ENCODE results near the gene DNAJC4.

Gene DNAJC4

DNA sequence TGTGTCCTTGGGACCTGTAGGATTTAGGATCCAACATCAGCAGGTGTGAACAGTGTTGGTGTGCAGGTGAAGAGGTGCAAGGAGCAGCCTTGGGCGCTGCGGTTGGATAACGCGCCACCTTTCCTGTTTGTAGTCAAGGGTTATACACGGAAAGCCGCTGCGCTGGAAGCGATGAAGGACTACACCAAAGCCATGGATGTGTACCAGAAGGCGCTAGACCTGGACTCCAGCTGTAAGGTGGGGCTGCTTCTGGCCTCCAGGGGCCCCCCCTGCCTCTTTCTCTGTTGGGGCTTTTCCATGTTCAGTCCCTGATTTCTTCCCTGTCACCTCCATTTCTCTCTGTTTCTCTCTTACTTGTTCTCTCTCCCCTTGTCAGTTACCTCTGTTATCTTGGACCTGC, 27.4 kb upstream of the DNAJC4 start:
- no peak overlapping the region for H2AFZ ChIP-seq (ENCODE audit: low read length)
- H3K9ac ChIP-seq (ENCODE audit: low read depth, low read length, poor library complexity) = no peak overlapping the region
- H3K23ac ChIP-seq (ENCODE audit: low read depth, low read length, poor library complexity) = no peak overlapping the region
- H2BK15ac ChIP-seq (ENCODE audit: low read length) = no peak overlapping the region
- H2BK120ac ChIP-seq (ENCODE audit: low read depth, low read length) = no peak overlapping the region
- H3K27ac ChIP-seq (replicated peaks; ENCODE audit: low read length) = peak overlapping the region; percentile 30
- H4K8ac ChIP-seq (ENCODE audit: low read depth, low read length) = peak overlapping the region; percentile 84
- peaks cover 2% of the 10 kb centered on the region for H3K79me1 ChIP-seq (ENCODE audit: low read depth, low read length)
- H3K36me3 ChIP-seq (replicated peaks in 1 of 2; ENCODE audit: control insufficient read depth in 2 of 2, insufficient read depth in 2 of 2, low read length in 2 of 2) = peaks cover 65 to 91% of the 10 kb centered on the region in 2 donors
- peaks cover 0 to 3% of the 10 kb centered on the region in 2 donors for H3K9me3 ChIP-seq (replicated peaks in 1 of 2; ENCODE audit: control insufficient read depth in 2 of 2, insufficient read depth in 1 of 2, low read depth in 1 of 2, low read length in 2 of 2)
- no peaks in the 10 kb centered on the region for H3K27me3 ChIP-seq (ENCODE audit: control insufficient read depth in 3 of 3, insufficient read depth in 3 of 3, low read depth in 1 of 3, low read length in 3 of 3)
- no peak overlapping the region for H2BK5ac ChIP-seq (ENCODE audit: low read length)
- H4K91ac ChIP-seq (ENCODE audit: low read depth, low read length, poor library complexity) = no peak overlapping the region
- no CpG with 5 or more reads among the region's 9 CpGs for WGBS, 2 donors (ENCODE audit: extremely low coverage in 2 of 2, insufficient read length in 2 of 2, insufficient replicate concordance in 1 of 2)
- H3K4me2 ChIP-seq (ENCODE audit: insufficient read depth, low read length, poor library complexity, severe bottlenecking) = no peak overlapping the region
- H3K4me1 ChIP-seq (ENCODE audit: control insufficient read depth in 2 of 2, insufficient read depth in 1 of 2, low read depth in 1 of 2, low read length in 2 of 2) = peaks cover 6 to 9% of the 10 kb centered on the region in 2 donors
- H3K14ac ChIP-seq (ENCODE audit: low read length) = no peak overlapping the region
- H3K4me3 ChIP-seq (ENCODE audit: low read length in 2 of 2) = no peak overlapping the region
- H3K4ac ChIP-seq (ENCODE audit: low read length) = no peak overlapping the region
- H2AK5ac ChIP-seq (ENCODE audit: low read depth, low read length) = no peak overlapping the region
- H3K18ac ChIP-seq (ENCODE audit: low read length) = no peak overlapping the region
- H2BK12ac ChIP-seq (ENCODE audit: low read length) = no peak overlapping the region
- no peak for DNase-seq (ENCODE audit: low spot score)

DNA sequence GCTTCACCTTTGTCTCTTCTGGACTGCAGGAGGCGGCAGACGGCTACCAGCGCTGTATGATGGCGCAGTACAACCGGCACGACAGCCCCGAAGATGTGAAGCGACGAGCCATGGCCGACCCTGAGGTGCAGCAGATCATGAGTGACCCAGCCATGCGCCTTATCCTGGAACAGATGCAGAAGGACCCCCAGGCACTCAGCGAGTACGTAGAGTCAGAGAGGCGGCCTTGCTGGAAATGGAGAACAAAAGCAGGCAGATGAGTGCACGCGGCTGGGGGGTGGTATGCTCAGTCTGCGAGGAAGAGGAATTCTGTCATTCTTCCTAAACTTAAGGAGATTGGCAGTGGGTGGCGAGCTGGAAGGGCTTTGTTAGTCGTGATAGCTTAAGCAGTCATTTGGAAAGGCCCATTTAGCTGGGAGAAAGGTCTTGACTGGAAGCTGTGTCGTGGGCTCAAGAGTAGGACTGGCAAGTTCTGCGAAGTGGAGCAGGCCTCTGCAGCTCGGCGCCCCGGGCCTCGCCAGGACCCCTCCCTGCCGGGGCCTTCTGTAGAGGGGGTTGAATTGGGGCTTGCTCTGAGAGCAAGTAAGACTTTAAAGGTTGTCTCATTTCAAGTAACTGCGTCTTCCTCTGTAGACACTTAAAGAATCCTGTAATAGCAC, 26.8 kb upstream of the DNAJC4 start:
- Histone ChIP-seq H3K27me3 (ENCODE audit: control insufficient read depth in 3 of 3, insufficient read depth in 3 of 3, low read depth in 1 of 3, low read length in 3 of 3) (no peaks in the 10 kb centered on the region), H3K18ac (ENCODE audit: low read length) (no peak overlapping the region), H3K36me3 (replicated peaks in 1 of 2; ENCODE audit: control insufficient read depth in 2 of 2, insufficient read depth in 2 of 2, low read length in 2 of 2) (peaks cover 60 to 85% of the 10 kb centered on the region in 2 donors), H3K9me3 (replicated peaks in 1 of 2; ENCODE audit: control insufficient read depth in 2 of 2, insufficient read depth in 1 of 2, low read depth in 1 of 2, low read length in 2 of 2) (peaks cover 0 to 3% of the 10 kb centered on the region in 2 donors), H3K9ac (ENCODE audit: low read depth, low read length, poor library complexity) (no peak overlapping the region), H4K91ac (ENCODE audit: low read depth, low read length, poor library complexity) (no peak overlapping the region), H4K8ac (ENCODE audit: low read depth, low read length) (no peak overlapping the region), H3K79me1 (ENCODE audit: low read depth, low read length) (peaks cover 2% of the 10 kb centered on the region), H3K23ac (ENCODE audit: low read depth, low read length, poor library complexity) (no peak overlapping the region), H2BK12ac (ENCODE audit: low read length) (no peak overlapping the region), H2AK5ac (ENCODE audit: low read depth, low read length) (no peak overlapping the region), H3K14ac (ENCODE audit: low read length) (no peak overlapping the region), H2BK120ac (ENCODE audit: low read depth, low read length) (no peak overlapping the region), H2BK15ac (ENCODE audit: low read length) (no peak overlapping the region), H2AFZ (ENCODE audit: low read length) (no peak overlapping the region), H3K4me2 (ENCODE audit: insufficient read depth, low read length, poor library complexity, severe bottlenecking) (no peak overlapping the region), H3K4me1 (ENCODE audit: control insufficient read depth in 2 of 2, insufficient read depth in 1 of 2, low read depth in 1 of 2, low read length in 2 of 2) (peaks cover 6 to 11% of the 10 kb centered on the region in 2 donors), H3K4ac (ENCODE audit: low read length) (no peak overlapping the region), H2BK5ac (ENCODE audit: low read length) (no peak overlapping the region), H3K27ac (replicated peaks; ENCODE audit: low read length) (peak overlapping the region; percentile 30), H3K4me3 (ENCODE audit: low read length in 2 of 2) (no peak overlapping the region)
- no CpG with 5 or more reads among the region's 27 CpGs for whole genome bisulfite sequencing, 2 donors (ENCODE audit: extremely low coverage in 2 of 2, insufficient read length in 2 of 2, insufficient replicate concordance in 1 of 2)
- no peak for DNase-seq (ENCODE audit: low spot score)

DNA sequence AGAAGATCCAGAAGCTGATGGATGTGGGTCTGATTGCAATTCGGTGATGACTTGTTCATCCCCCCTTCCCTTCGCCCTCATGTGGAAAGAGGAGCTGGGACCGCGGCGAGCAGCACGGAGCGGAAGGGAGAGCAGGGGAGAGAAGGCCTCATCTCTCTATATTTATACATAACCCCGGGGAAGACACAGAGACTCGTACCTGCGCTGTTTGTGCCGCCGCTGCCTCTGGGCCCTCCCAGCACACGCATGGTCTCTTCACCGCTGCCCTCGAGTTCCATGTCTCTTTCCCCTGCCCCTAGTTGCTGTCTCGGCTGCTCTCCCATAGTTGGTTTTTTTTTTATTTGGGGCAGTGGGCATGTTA, 26.3 kb upstream of the DNAJC4 start:
- H3K4me1 ChIP-seq (ENCODE audit: control insufficient read depth in 2 of 2, insufficient read depth in 1 of 2, low read depth in 1 of 2, low read length in 2 of 2) = peaks cover 6 to 11% of the 10 kb centered on the region in 2 donors
- WGBS, 2 donors (ENCODE audit: extremely low coverage in 2 of 2, insufficient read length in 2 of 2, insufficient replicate concordance in 1 of 2) = no CpG with 5 or more reads among the region's 16 CpGs
- H2AFZ ChIP-seq (ENCODE audit: low read length) = no peak overlapping the region
- H3K4me2 ChIP-seq (ENCODE audit: insufficient read depth, low read length, poor library complexity, severe bottlenecking) = no peak overlapping the region
- no peak for DNase-seq (ENCODE audit: low spot score)
- H3K9ac ChIP-seq (ENCODE audit: low read depth, low read length, poor library complexity) = no peak overlapping the region
- H3K27ac ChIP-seq (replicated peaks; ENCODE audit: low read length) = no peak overlapping the region
- no peak overlapping the region for H2BK15ac ChIP-seq (ENCODE audit: low read length)
- H3K9me3 ChIP-seq (replicated peaks in 1 of 2; ENCODE audit: control insufficient read depth in 2 of 2, insufficient read depth in 1 of 2, low read depth in 1 of 2, low read length in 2 of 2) = peaks cover 0 to 3% of the 10 kb centered on the region in 2 donors
- no peak overlapping the region for H2AK5ac ChIP-seq (ENCODE audit: low read depth, low read length)
- H3K27me3 ChIP-seq (ENCODE audit: control insufficient read depth in 3 of 3, insufficient read depth in 3 of 3, low read depth in 1 of 3, low read length in 3 of 3) = no peaks in the 10 kb centered on the region
- peaks cover 2% of the 10 kb centered on the region for H3K79me1 ChIP-seq (ENCODE audit: low read depth, low read length)
- H2BK120ac ChIP-seq (ENCODE audit: low read depth, low read length) = no peak overlapping the region
- H3K23ac ChIP-seq (ENCODE audit: low read depth, low read length, poor library complexity) = no peak overlapping the region
- no peak overlapping the region for H3K4ac ChIP-seq (ENCODE audit: low read length)
- no peak overlapping the region for H2BK5ac ChIP-seq (ENCODE audit: low read length)
- H4K91ac ChIP-seq (ENCODE audit: low read depth, low read length, poor library complexity) = no peak overlapping the region
- no peak overlapping the region for H3K14ac ChIP-seq (ENCODE audit: low read length)
- no peak overlapping the region for H4K8ac ChIP-seq (ENCODE audit: low read depth, low read length)
- H2BK12ac ChIP-seq (ENCODE audit: low read length) = no peak overlapping the region
- peaks cover 60 to 80% of the 10 kb centered on the region in 2 donors for H3K36me3 ChIP-seq (replicated peaks in 1 of 2; ENCODE audit: control insufficient read depth in 2 of 2, insufficient read depth in 2 of 2, low read length in 2 of 2)
- no peak overlapping the region for H3K4me3 ChIP-seq (ENCODE audit: low read length in 2 of 2)
- no peak overlapping the region for H3K18ac ChIP-seq (ENCODE audit: low read length)

DNA sequence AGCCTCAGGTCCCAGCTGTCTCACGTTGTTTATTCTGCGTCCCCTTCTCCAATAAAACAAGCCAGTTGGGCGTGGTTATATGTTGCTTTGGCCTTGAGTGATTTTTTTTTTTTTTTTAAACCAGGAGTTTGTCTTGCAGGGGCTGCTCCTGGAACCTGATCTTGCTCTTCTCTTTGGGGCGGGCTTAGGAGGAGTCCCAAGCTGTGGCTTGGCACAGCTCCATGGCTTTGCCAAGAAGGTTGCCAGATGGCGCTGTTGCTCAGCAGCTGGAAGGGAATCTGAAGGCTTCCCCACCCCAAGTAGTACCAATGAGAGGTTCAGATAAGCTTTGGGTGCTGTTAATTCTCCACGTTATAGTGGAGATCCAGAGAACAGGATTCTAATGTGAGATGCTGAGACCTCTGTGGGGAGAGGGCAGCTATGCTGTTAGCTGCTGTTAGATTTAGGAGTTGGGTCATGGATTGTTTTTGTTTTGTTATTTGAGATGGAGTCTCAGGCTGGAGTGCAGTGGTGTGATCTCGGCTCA, 25.8 kb upstream of the DNAJC4 start:
- Histone ChIP-seq H2AFZ (ENCODE audit: low read length) (no peak overlapping the region), H3K27me3 (ENCODE audit: control insufficient read depth in 3 of 3, insufficient read depth in 3 of 3, low read depth in 1 of 3, low read length in 3 of 3) (no peaks in the 10 kb centered on the region), H3K14ac (ENCODE audit: low read length) (no peak overlapping the region), H3K4ac (ENCODE audit: low read length) (no peak overlapping the region), H3K4me2 (ENCODE audit: insufficient read depth, low read length, poor library complexity, severe bottlenecking) (no peak overlapping the region), H3K18ac (ENCODE audit: low read length) (no peak overlapping the region), H3K27ac (replicated peaks; ENCODE audit: low read length) (no peak overlapping the region), H3K23ac (ENCODE audit: low read depth, low read length, poor library complexity) (no peak overlapping the region), H3K9me3 (replicated peaks in 1 of 2; ENCODE audit: control insufficient read depth in 2 of 2, insufficient read depth in 1 of 2, low read depth in 1 of 2, low read length in 2 of 2) (peaks cover 0 to 3% of the 10 kb centered on the region in 2 donors), H2BK15ac (ENCODE audit: low read length) (no peak overlapping the region), H2BK5ac (ENCODE audit: low read length) (no peak overlapping the region), H4K8ac (ENCODE audit: low read depth, low read length) (no peak overlapping the region), H2BK12ac (ENCODE audit: low read length) (no peak overlapping the region), H2BK120ac (ENCODE audit: low read depth, low read length) (no peak overlapping the region), H4K91ac (ENCODE audit: low read depth, low read length, poor library complexity) (no peak overlapping the region), H2AK5ac (ENCODE audit: low read depth, low read length) (no peak overlapping the region), H3K9ac (ENCODE audit: low read depth, low read length, poor library complexity) (no peak overlapping the region), H3K79me1 (ENCODE audit: low read depth, low read length) (peaks cover 2% of the 10 kb centered on the region), H3K36me3 (replicated peaks in 1 of 2; ENCODE audit: control insufficient read depth in 2 of 2, insufficient read depth in 2 of 2, low read length in 2 of 2) (peaks cover 60 to 76% of the 10 kb centered on the region in 2 donors), H3K4me1 (ENCODE audit: control insufficient read depth in 2 of 2, insufficient read depth in 1 of 2, low read depth in 1 of 2, low read length in 2 of 2) (peaks cover 6 to 11% of the 10 kb centered on the region in 2 donors), H3K4me3 (ENCODE audit: low read length in 2 of 2) (no peak overlapping the region)
- DNase-seq (ENCODE audit: low spot score) = peak; percentile 48
- WGBS, 2 donors (ENCODE audit: extremely low coverage in 2 of 2, insufficient read length in 2 of 2, insufficient replicate concordance in 1 of 2) = no CpG with 5 or more reads among the region's 7 CpGs
